Measurements from ENCODE around the gene HDDC3.
"Not testable (repeated sequence)": the region's sequence is repeated elsewhere in the genome, so short reads cannot be mapped to it uniquely, and the experiment has no call there.

Gene HDDC3

DNA sequence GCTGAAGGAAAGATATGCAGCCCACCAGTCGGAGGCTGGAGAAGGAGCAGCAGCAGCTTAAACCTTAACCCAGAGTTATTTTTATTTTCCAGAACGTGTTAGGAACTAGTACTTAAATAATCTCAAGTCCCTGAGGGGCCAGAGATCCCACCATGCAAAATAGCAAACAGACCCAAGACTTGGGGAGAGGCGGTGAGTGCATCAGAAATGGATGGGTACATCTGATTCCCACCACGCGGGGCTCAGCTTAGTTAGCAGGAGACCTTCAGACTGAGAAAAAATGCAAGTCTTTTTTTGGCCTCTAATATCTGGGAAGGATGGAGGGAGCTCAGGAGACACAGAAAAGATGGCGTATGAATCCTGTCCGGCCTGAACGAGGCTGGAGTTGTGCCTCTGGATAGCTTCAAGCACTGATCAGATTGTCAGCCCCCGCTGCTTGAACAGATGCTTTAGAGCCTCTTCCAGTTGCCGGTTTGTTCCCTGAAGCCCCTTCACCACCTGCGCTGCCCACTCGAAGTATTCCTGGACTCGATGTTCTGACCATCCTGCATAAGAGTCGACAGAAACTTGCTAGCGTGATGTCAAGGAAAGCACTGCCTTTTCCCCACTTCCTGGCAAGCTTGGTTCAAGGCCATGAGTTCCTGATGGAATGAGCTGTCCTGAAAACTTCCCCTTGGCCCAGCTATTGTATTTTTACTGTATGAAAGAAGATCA lies 1.3 kb downstream of the HDDC3 start:
- no peak for DNase-seq (ENCODE audit: low read depth in 2 of 3, low spot score in 1 of 3)

DNA sequence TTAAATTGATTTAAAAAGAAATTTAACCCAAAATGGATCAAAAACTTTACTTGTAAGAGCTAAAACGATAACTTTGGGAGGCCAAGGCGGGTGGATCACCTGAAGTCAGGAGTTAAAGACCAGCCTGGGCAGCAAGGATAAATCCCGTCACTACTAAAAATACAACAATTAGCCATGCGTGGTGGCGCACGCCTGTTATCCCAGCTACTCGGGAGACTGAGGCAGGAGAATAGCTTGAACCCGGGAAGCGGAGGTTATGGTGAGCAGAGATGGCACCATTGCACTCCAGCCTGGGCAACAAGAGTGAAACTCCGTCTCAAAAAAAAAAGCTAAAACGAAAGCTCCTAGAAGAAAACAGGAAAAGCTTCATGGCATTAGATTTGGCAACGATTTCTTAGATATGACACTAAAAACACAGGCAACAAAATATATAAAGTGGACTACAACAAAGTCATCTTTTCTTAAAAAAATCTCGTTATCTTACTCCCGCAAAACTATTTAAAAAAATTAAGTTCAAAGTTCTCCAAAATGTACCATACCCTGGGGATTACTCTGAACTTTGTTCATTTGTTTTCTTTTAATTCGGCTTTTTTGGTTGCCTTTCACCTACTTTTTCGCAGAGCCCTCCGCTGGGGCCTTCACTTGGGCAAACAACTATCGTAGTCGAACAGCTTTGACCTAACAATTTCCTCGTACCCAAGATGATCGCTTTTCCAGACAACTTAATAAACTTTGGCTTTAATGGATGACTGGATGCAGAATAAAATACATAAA lies 2.9 kb downstream of the HDDC3 start:
- no peak for DNase-seq (ENCODE audit: low read depth in 2 of 3, low spot score in 1 of 3)

DNA sequence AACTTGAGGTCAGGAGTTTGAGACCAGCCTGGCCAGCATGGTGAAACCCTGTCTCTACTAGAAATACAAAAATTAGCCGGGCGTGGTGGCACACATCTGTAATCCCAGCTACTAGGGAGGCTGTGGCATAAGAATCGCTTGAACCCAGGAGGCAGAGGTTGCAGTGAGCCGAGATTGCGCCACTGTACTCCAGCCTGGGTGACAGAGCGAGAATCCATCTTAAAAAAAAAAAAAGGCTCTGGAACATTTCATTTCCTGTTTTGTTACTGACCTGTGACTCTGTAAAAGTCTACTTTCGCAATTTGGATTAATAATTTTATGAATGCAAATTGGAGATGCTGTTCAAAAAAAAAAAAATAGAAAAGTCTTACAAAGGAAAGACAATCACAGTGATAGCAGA lies 4.2 kb downstream of the HDDC3 start:
- not testable (repeated sequence) for DNase-seq (ENCODE audit: low read depth in 2 of 3, low spot score in 1 of 3)

DNA sequence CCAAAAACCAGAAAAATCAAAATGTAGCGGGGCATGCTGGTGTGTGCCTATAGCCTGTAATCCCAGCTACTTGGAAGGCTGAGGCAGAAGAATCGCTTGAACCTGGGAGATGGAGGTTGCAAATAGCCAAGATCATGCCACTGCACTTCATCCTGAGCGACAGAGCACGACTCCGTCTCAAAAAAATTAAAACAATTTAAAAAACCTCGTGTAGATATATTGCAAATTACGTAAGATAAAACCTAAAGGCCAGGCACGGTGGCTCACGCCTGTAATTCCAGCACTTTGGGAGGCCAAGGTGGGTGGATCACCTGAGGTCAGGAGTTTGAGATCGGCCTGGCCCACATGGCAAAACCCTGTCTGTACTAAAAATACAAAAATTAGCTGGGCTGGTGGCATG lies 5.6 kb downstream of the HDDC3 start:
- DNase-seq (ENCODE audit: low read depth in 2 of 3, low spot score in 1 of 3), result not testable (repeated sequence)

DNA sequence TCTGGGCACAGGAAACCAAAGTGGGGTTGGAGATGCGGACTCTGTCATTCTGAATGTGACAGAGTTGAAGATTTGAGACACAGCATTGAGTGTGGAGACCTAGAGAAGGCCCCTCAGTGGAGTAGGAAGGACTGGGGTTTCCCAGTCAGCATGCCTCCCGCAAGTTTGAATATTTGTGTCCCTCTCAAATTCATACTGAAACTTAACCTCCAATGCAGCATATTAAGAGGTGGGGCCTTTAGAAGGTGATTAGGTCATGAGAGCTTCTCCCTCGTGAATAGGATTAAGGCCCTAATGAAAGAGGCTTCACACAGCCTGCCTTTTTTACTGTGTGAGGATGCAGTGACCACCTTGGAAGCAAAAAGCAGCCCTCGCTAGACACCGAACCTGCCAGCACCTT lies 8.0 kb downstream of the HDDC3 start:
- no peak for DNase-seq (ENCODE audit: low read depth in 2 of 3, low spot score in 1 of 3)

DNA sequence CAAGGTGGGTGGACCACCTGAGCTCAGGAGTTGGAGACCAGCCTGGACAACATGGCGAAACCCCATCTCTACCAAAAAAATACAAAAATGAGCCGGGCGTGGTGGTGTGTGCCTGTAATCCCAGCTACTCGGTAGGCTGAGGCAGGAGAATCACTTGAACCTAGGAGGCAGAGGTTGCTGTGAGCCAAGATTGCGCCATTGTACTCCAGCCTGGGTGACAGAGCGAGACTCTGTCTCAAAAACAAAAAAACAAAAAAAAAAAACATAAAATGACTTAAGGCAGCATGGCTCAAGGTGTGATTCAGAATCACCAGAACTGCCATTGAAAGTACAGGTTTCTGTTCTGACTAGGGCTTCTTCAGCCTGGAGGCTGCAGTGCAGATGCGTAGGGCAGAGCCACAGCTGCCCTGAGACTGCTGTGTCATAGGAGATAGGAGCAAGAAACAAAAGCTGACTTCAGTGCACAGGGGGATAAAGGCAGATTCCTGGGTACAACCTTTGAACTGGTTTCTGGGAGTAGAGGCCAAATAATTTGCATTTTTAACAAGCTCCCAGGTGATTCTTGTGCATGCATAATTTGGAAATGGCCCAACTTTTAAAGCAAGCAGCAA lies 9.5 kb downstream of the HDDC3 start:
- DNase-seq (ENCODE audit: low read depth in 2 of 3, low spot score in 1 of 3), result not testable (repeated sequence)

DNA sequence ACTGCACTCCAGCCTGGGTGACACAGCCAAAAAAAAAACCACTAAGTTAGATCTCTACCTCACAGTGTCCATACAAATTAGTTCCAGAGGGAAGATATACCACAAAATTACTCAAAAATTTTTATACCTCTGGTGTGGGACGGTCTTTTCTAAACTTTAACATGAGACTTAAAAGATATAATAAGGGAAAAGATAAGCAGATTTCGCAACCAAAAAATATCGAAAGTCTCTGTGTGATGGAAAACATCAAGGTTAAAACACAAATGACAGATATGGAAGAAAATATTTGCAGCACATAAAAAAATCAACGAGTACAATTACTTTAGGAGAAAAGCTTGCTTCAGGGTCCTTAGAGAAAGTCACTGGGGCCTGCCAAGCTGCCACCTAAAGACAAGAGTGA lies 10.5 kb downstream of the HDDC3 start:
- DNase-seq (ENCODE audit: low read depth in 2 of 3, low spot score in 1 of 3), result no peak

DNA sequence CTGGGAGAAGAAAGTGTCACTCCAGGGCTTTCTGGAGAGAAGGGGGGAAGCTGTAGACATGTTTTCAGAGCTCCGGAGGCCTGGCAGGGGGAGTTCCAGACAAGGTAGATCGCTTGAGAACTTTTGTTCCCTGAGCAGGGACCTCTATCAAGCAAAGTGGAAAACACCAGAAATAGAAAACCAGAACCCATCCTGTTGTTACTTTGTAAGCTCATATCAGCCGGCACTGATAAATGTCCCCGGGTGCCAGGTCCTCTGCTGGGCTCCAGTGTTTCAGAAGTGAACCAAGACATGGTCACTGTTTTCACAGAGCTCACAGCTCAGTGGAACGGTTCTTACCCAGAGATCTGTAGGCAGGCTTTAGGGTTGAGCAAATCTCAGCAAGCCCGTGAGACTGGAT lies 13.5 kb downstream of the HDDC3 start:
- no peak for DNase-seq (ENCODE audit: low read depth in 2 of 3, low spot score in 1 of 3)

DNA sequence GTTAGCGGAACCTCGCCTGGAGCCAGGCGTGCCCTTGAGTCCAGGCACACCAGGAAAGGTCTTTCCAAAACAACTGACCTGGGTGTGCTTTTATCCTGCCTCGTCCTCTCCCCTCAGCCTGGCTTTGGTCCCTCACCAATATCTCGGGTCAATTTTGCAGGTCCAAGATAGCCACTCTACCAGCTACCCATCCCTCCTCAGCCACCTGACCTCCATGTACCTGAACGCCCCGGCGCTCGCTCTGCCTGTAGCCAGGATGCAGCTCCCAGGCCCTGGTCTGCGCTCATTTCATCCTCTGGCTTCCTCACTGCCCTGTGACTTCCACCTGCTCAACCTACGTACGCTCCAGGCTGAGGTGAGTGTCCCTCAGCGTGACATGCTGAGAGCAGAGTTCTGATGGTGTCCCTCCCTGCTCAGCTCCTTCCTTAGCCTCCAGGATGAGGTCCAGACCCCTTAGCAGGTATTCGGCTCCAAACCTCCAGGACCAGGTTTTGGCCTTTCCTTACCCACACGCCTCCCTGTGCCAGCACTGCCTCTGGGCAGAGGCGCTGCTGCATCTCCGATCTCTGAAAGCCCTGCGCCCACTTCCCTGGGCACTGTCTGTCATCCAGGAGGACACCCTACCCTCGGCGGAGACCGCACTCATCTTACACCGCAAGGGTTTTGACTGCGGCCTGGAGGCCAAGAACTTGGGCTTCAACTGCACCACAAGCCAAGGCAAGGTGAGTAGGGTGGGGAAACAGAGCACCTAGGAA lies 14.1 kb downstream of the HDDC3 start:
- no peak for DNase-seq (ENCODE audit: low read depth in 2 of 3, low spot score in 1 of 3)

DNA sequence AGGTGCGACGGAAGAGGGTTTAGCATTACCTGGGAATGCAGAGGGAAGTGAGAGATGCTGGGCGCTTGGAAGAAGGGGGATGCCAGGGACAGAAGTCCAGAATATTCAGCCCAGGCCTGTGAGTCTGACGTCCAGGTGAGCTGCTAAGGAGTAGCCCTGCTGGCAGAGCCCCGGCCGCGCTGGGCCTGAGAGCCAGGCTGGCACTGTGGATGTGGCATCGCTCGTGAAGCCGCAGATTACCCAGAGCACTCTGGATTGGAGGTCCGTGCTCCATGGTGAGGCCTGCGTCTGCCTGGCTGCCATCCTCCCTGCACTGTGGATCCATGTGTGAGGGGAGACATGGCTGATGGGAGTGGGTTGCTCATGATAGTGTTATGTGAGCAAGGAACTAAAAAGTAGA lies 14.8 kb downstream of the HDDC3 start:
- no peak for DNase-seq (ENCODE audit: low read depth in 2 of 3, low spot score in 1 of 3)

DNA sequence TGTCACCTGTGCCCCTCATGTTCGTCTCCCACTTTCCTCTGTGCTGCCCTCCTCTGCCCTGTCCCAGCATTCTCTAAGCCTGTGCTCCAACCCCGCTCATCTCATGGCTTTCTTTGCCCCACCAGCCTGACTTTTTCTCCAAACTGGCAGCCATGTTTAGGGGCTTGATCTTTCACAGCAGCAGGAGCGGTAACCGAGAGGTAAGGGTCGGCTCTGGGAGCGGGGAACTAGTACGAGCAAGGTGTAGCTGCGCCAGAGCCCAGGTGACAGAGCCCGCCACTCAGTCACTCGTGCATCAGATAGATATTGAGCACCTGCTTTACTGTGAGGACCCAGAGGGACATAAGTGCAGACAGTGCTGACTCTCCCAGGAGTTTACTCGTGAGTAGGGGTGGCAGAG lies 15.9 kb downstream of the HDDC3 start:
- DNase-seq (ENCODE audit: low read depth in 2 of 3, low spot score in 1 of 3), result no peak

DNA sequence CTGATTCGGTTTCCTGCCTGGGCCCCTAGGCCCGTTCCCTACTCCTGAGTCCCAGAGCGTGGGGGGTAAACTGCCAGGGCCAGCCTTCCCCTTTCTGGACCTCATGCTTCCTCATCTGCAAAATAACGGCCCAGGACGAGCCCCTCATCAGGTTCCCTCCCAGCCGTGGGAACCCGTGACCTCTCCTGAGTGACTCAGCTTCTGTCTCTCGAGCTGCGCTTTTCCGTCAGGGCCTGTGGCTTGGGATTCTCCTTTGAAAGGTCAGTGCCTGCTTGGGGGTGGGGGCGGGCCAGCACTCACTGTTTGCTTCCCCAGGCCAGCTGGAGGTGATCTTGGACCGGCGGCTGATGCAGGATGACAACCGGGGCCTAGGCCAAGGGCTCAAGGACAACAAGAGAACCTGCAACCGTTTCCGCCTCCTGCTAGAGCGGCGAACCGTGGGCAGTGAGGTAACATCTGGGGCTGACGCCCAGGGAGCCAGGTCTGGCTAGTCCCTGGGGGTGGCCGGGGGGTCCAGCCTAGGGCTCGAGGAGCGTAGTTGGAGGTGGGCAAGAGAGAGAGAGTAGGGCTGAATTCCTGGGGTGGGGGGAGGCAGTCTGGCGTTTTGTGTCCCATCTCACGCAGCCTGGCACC lies 16.4 kb downstream of the HDDC3 start:
- DNase-seq (ENCODE audit: low read depth in 2 of 3, low spot score in 1 of 3), result no peak

DNA sequence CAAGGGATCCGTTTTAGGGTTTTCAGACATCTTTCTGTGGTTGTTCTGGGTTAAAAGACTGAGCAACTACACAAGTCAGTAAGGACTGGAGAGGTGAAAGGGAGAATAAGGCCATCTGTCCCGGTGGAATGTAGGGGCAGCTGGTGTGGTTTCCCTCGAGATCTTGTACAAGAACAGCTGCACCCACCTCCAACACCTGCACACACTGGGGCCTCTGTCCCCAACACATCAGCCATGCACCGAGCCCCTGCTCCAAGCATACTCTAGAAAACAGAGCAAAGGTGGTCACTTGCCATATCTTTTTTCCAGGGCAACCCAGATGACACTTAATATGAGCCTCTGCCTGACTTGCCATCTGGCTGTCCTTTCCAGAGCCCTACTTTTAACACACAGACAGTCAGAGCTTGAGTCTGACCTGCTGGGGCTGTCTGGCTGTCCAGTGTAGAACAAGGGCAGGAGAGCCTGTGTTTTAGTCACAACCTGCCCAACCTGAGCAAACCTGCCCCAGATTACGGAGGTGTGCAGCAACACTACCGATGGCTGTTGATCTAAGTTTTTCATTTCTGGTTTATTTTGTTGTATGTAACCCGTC lies 17.0 kb downstream of the HDDC3 start:
- DNase-seq (ENCODE audit: low read depth in 2 of 3, low spot score in 1 of 3), result no peak

DNA sequence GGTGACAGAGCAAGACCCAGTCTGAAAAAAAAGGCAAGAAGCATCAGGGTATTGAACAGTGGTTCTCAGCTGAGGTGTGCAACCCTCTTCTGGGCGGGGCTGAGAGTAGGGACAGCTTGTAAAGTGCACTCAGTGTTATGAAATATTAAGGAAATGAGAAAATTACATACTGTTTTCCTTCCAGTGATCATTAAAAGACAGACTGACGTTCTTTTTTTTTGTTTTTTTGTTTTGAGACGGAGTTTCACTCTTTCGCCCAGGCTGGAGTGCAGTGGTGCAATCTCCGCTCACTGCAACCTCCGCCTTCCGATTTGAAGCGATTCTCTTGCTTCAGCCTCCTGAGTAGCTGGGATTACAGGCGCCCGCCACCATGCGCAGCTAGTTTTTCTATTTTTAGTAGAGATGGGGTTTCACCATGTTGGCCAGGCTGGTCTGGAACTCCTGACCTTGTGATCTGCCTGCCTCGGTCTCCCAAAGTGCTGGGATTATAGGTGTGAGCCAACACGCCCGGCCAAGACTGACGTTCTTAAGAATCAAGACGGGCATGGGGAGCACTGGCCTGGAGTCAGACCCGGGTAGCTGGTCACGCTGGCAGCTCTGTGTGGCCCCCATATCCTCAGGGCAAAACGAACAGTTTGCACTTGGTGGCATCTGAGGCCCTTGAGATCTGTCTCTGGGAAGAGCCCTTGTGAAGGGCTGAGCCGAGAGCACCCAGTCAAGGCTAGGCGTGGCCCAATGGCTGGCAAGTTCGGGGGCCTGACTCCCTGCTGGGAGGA lies 17.9 kb downstream of the HDDC3 start:
- no peak for DNase-seq (ENCODE audit: low read depth in 2 of 3, low spot score in 1 of 3)

DNA sequence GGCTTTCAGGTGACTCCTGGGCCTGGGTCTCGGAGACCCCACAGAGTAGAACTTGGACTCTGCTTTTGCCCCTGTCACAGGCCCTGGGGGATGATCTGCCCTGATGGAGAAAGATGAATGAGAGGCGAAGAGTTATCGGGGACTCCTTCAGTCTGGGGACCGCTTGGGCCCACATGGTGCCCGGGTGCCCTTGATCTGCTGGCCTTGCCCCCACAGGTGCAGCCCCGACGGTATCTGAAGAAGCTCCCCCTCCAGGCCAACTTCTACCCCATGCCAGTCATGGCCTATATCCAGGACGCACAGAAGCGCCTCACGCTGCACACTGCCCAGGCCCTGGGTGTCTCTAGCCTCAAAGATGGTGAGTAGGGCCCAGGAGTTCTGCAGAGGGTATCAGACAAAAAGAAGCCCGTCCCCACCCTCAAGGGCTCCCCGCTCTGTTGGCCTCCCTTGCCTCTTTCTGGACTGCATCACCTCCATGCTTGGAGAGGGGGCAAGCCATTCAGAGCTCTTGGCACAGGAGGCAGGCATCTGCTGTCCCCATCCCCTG lies 18.9 kb downstream of the HDDC3 start:
- DNase-seq (ENCODE audit: low read depth in 2 of 3, low spot score in 1 of 3), result no peak

DNA sequence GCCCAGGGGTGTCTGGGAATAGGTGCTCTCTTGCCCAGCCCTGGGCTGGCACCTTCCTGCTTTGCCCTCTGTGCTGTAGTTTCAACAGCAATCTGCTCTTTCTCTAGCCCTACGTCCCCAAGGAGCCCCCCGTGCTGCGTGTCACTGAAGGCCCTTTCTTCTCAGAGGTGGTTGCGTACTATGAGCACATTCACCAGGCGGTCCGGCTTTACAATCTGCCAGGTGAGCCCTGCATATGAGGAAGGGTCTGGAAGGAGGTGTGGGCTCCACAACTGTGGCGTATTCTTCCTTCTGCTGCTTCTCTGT lies 19.6 kb downstream of the HDDC3 start:
- no peak for DNase-seq (ENCODE audit: low read depth in 2 of 3, low spot score in 1 of 3)

DNA sequence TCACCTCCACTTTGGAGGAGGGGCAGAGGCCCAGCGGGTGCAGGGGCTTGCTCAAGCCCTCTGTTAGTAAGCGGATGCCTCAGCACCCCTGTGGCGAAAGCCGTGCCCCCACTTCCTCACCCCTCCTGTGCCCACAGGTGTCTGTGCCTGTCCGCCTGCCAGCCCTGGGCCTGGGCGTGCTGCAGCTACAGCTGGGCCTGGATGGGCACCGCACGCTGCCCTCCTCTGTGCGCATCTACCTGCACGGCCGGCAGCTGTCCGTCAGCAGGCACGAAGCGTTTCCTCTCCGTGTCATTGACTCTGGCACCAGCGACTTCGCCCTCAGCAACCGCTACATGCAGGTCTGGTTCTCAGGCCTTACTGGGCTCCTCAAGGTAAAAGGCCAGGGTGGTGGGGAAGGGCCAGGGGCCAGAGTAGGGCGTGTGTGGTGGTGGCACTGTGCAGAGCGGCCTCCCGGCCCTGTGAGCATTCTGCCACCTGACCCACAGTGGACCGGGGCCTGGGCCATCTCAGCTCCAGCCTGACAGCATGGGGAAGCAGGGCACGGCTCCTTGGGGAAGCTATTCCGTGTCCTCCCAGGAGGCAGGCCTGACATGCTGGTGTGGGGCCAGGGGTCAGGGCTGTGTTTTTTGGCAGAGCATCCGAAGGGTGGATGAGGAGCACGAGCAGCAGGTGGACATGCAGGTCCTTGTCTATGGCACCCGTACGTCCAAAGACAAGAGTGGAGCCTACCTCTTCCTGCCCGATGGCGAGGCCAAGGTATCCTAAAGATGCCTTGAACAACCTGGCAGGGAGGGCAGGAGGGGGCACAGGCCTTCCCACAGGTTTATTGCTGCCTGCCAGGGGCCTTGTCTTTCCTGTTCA lies 20.2 kb downstream of the HDDC3 start:
- DNase-seq (ENCODE audit: low read depth in 2 of 3, low spot score in 1 of 3), result no peak

DNA sequence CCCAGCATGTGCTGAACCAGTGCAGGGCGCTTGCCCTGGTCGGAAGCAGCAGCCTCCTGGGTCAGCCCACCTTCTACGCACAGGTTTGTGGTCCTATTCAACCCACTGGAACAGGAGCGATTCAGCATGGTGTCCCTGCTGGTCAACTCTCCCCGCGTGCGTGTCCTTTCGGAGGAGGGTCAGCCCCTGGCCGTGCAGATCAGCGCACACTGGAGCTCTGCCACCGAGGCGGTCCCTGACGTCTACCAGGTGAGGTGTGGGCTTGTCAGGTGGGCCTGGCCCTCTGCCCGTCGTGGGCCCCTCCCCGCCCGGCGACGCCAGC lies 21.1 kb downstream of the HDDC3 start:
- DNase-seq (ENCODE audit: low read depth in 2 of 3, low spot score in 1 of 3), result no peak

Measured in stimulated activated CD4-positive, alpha-beta T cell treated with anti-CD3 and anti-CD28 coated beads, Interleukin-12 subunit alpha, Interleukin-12 subunit beta, amount 100 ng/mL, for 48 hours (primary cell).